Glutamatergic neuron (in vitro differentiated cells): ENCODE measurements around the gene CSAG2. TPM values are rescaled to one million over a fixed set of nuclear protein-coding genes. Genes with fewer than 3 reads are reported as not detected.
"Not testable (repeated sequence)": the region's sequence is repeated elsewhere in the genome, so short reads cannot be mapped to it uniquely, and the experiment has no call there.

Experiments used
- DNase-seq: peaks from one replicate; pipeline ENCODE4 v3.0.0; 2022
- H3K27ac Mint-ChIP-seq: one replicate; pipeline ENCODE4 v1.8.0; 2020; ENCODE audit warnings: mild to moderate bottlenecking, mixed read lengths, inconsistent platforms; ENCODE audit not compliant: unreplicated experiment
- H3K27me3 Mint-ChIP-seq: one replicate; pipeline ENCODE4 v1.8.0; 2020; ENCODE audit warnings: mild to moderate bottlenecking, moderate library complexity, mixed read lengths, inconsistent platforms; ENCODE audit not compliant: unreplicated experiment
- H3K36me3 Mint-ChIP-seq: one replicate; pipeline ENCODE4 v1.8.0; 2020; ENCODE audit warnings: mild to moderate bottlenecking, mixed read lengths, inconsistent platforms; ENCODE audit not compliant: unreplicated experiment
- H3K4me1 Mint-ChIP-seq: one replicate; pipeline ENCODE4 v1.8.0; 2020; ENCODE audit warnings: mild to moderate bottlenecking, low read depth, mixed read lengths, inconsistent platforms; ENCODE audit not compliant: unreplicated experiment
- H3K4me3 Mint-ChIP-seq: one replicate; pipeline ENCODE4 v1.8.0; 2020; ENCODE audit warnings: mild to moderate bottlenecking, mixed read lengths, inconsistent platforms; ENCODE audit not compliant: unreplicated experiment
- H3K9me3 Mint-ChIP-seq: one replicate; pipeline ENCODE4 v1.8.0; 2020; ENCODE audit warnings: mild to moderate bottlenecking, moderate library complexity, mixed read lengths, inconsistent platforms; ENCODE audit not compliant: unreplicated experiment
- CTCF ChIP-seq: fragments of 200-600 bp; sonication (generic); IDR thresholded peaks from one replicate; pipeline ENCODE4 v1.5.0; 2021; ENCODE audit not compliant: partially characterized antibody, unreplicated experiment
- total RNA-seq: library from RNA; stranded (reverse); fragmentation: NEBNext Ultra II Directional; extraction: Animal tissue kit (Norgen Biotek cat#: 25700); gene quantifications from one replicate; pipeline ENCODE4 v1.2.1, GENCODE V29; 2021; ENCODE audit not compliant: unreplicated experiment

The CSAG2 gene
- total RNA-seq, 1 donor from 2014 or later: not detected

- H3K4me1 Mint-ChIP-seq, H3K4me3 Mint-ChIP-seq, H3K27me3 Mint-ChIP-seq, DNase-seq, H3K27ac Mint-ChIP-seq, H3K36me3 Mint-ChIP-seq, H3K9me3 Mint-ChIP-seq: not testable (repeated sequence)
These were observed 10.8 kb downstream of the CSAG2 start, which contains the start of gene MAGEA3 for GRCh38 chrX:152697952-152698931. Gene MAGEA3 (plus strand): TSS chrX:152698794. CDS start chrX:152700833, 2,039 bp downstream.

- H3K27ac Mint-ChIP-seq, DNase-seq, H3K4me1 Mint-ChIP-seq, H3K27me3 Mint-ChIP-seq, H3K4me3 Mint-ChIP-seq, H3K9me3 Mint-ChIP-seq, H3K36me3 Mint-ChIP-seq: not testable (repeated sequence)
These were observed 28.1 kb downstream of the CSAG2 start for GRCh38 chrX:152681012-152681411.

- not testable (repeated sequence) for H3K4me1 Mint-ChIP-seq, DNase-seq, H3K27me3 Mint-ChIP-seq, H3K9me3 Mint-ChIP-seq, H3K27ac Mint-ChIP-seq, H3K4me3 Mint-ChIP-seq, H3K36me3 Mint-ChIP-seq
These were observed 34.4 kb downstream of the CSAG2 start for GRCh38 chrX:152674652-152675051.

- Mint-ChIP-seq H3K36me3 (no peaks in the 10 kb centered on the region), H3K4me3 (no peak overlapping the region), H3K4me1 (no peaks in the 10 kb centered on the region), H3K27ac (no peak overlapping the region), H3K27me3 (no peaks in the 10 kb centered on the region), H3K9me3 (peaks cover 2% of the 10 kb centered on the region)
- TF ChIP-seq CTCF: no peak
- no peak for DNase-seq
These were observed 34.9 kb downstream of the CSAG2 start for GRCh38 chrX:152674135-152674534.

GRCh38 chrX:152663086-152663485 lies 46.0 kb downstream of the CSAG2 start:
- DNase-seq: no peak
- Mint-ChIP-seq H3K4me3 (no peak overlapping the region), H3K27ac (no peak overlapping the region), H3K36me3 (no peaks in the 10 kb centered on the region), H3K27me3 (no peaks in the 10 kb centered on the region), H3K4me1 (no peaks in the 10 kb centered on the region), H3K9me3 (no peaks in the 10 kb centered on the region)
- no peak for TF ChIP-seq CTCF

GRCh38 chrX:152658302-152658701 lies 50.8 kb downstream of the CSAG2 start:
- no peak overlapping the region for H3K4me3 Mint-ChIP-seq
- TF ChIP-seq CTCF: no peak
- no peak for DNase-seq
- no peaks in the 10 kb centered on the region for H3K27me3 Mint-ChIP-seq
- H3K9me3 Mint-ChIP-seq: no peaks in the 10 kb centered on the region
- no peaks in the 10 kb centered on the region for H3K36me3 Mint-ChIP-seq
- H3K4me1 Mint-ChIP-seq: no peaks in the 10 kb centered on the region
- no peak overlapping the region for H3K27ac Mint-ChIP-seq

Other genes with a start within 250 kb of the CSAG2 start
- gene GABRQ, start 71.4 kb downstream of the CSAG2 start, total RNA-seq: 2.6 TPM
- not detected for gene MAGEA3, start 10.5 kb downstream of the CSAG2 start, total RNA-seq
- 10.6 TPM for gene MAGEA2B, start 5.4 kb upstream of the CSAG2 start, total RNA-seq
- gene CSAG1, start 24.4 kb upstream of the CSAG2 start, total RNA-seq: 0.98 TPM
- 1.1 TPM for gene MAGEA12, start 24.5 kb upstream of the CSAG2 start, total RNA-seq
- gene MAGEA2, start 44.6 kb upstream of the CSAG2 start, total RNA-seq: 2.7 TPM
- 7.4 TPM for gene CSAG3, start 49.9 kb upstream of the CSAG2 start, total RNA-seq
- gene MAGEA6, start 60.4 kb upstream of the CSAG2 start, total RNA-seq: 0.32 TPM
- 23.6 TPM for gene CETN2, start 121.5 kb upstream of the CSAG2 start, total RNA-seq
- 36.1 TPM for gene NSDHL, start 121.8 kb upstream of the CSAG2 start, total RNA-seq
- gene ZNF185, start 188.8 kb upstream of the CSAG2 start, total RNA-seq: 1.1 TPM